Right atrium auricular region (tissue), 2 donors: ENCODE measurements around the gene SREBF1. TPM values are rescaled to one million over a fixed set of nuclear protein-coding genes. Genes with fewer than 3 reads are reported as not detected.
"Not testable (repeated sequence)": the region's sequence is repeated elsewhere in the genome, so short reads cannot be mapped to it uniquely, and the experiment has no call there.

Experiments used
- DNase-seq: peaks from one replicate; pipeline ENCODE4 v3.0.0-alpha.2; 2019; ENCODE audit warnings: low spot score
- H3K27ac ChIP-seq, 2 donors: fragments of 200-600 bp; sonication (generic); 1 replicate in 1 of 2; 2 replicates in 1 of 2; pipeline ENCODE4 v1.5.1; 2016 to 2019
- H3K27me3 ChIP-seq, 2 donors: fragments of 200-600 bp; sonication (generic); one replicate each; pipeline versions ENCODE4 v1.5.1 to v1.6.0; 2017 to 2019
- H3K36me3 ChIP-seq: fragments of 200-600 bp; sonication (generic); one replicate; pipeline ENCODE4 v1.5.1; 2016
- H3K4me1 ChIP-seq, 2 donors: fragments of 200-600 bp; sonication (generic); one replicate each; pipeline versions ENCODE4 v1.5.1 to v1.6.0; 2017 to 2019
- H3K4me3 ChIP-seq, 2 donors: fragments of 200-600 bp; sonication (generic); 1 replicate in 1 of 2; 2 replicates in 1 of 2; pipeline ENCODE4 v1.5.1; 2017 to 2019; ENCODE audit warnings: mild to moderate bottlenecking in 1 of 2, moderate library complexity in 1 of 2
- H3K9me3 ChIP-seq, 2 donors: fragments of 200-600 bp; sonication (generic); one replicate each; pipeline ENCODE4 v1.5.1; 2019
- total RNA-seq, 2 donors: library from RNA; depleted of rRNA; stranded (reverse); fragments of >200 nt; gene quantifications; one replicate each; pipeline ENCODE4 v1.1.0, GENCODE V29; 2016
- TF ChIP-seq, protein P1 (sequence below), 2 donors: fragments of 200-600 bp; sonication (generic); IDR thresholded peaks; one replicate each; pipeline ENCODE4 v1.5.1; 2019; ENCODE audit warnings: antibody characterized with exemption in 2 of 2

Gene SREBF1
- total RNA-seq, 2 donors from 2014 or later, result 17.0 to 29.8 TPM

DNA sequence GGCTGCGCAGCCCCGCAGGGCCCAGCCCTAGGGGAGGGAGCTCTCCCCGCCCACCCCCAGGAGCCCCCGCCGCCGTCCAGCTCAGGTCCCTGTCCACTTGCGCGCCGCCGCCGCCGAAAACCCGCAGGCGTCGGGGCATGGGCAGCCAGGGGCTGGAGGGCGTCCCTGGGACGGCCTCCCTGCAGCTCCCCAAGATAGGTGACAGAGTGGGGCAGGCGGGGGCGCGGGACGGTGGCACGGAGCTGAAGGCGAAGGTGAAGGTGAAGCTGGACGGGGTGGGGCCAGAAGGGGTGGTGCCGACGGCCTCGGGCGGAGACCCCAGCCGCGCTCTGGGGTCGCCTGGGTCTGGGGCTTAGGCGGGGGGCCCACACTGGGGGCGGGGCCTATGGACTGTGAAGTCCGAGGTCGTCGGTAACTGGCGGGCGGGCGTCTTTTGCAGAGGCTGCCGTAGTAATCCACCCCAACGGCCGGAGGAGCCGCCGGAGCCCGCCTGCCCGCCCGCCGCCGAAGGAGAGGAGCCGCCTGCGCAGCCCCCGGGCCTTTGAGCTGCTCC lies 27.2 kb downstream of the SREBF1 start:
- Histone ChIP-seq H3K4me1 (peaks cover 0 to 87% of the 10 kb centered on the region in 2 donors), H3K36me3 (peaks cover 20% of the 10 kb centered on the region), H3K27me3 (no peaks in the 10 kb centered on the region), H3K27ac (peak overlapping the region; percentile 76 to 84), H3K9me3 (no peaks in the 10 kb centered on the region), H3K4me3 (peak overlapping the region; percentile 13 to 40)
- TF ChIP-seq, protein P1, sequence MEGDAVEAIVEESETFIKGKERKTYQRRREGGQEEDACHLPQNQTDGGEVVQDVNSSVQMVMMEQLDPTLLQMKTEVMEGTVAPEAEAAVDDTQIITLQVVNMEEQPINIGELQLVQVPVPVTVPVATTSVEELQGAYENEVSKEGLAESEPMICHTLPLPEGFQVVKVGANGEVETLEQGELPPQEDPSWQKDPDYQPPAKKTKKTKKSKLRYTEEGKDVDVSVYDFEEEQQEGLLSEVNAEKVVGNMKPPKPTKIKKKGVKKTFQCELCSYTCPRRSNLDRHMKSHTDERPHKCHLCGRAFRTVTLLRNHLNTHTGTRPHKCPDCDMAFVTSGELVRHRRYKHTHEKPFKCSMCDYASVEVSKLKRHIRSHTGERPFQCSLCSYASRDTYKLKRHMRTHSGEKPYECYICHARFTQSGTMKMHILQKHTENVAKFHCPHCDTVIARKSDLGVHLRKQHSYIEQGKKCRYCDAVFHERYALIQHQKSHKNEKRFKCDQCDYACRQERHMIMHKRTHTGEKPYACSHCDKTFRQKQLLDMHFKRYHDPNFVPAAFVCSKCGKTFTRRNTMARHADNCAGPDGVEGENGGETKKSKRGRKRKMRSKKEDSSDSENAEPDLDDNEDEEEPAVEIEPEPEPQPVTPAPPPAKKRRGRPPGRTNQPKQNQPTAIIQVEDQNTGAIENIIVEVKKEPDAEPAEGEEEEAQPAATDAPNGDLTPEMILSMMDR (IDR thresholded peaks at IDR 0.05), result no peak
- no peak for DNase-seq

DNA sequence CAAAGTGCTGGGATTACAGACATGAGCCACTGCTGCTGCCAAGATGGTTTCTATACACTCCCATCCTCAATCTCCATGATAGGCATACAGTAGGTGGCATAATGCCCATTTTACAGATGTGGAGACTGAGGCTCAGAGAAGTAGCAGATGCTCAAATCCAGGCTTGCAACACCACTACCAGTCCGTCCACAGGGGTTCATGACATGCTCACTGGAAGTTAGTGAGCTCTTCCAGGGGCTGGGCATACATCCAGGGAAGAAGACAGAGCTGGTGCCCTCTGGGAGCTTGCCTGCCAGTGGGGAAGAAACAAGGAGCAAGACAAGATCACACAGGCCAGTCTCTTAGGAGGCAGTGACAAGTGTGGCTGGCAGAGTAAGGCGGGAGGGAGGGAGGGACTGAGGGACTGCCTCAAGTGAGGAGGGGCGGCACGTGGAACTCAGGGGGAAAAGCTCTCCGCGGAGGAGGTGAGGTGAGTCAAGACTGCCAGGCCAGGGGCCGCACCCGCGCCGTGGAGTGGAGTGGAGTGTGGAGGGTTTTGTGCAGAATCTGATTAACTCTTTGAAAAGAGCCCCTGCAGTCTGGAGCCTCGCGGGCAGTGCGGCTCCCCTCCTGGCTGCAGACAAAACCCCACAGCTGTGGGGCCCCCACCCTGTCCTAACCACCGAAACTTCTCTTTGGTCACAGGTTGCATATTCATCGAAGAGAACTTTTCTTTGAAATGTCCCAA lies 27.9 kb downstream of the SREBF1 start:
- peak overlapping the region in 1 of 2 donors; percentile 76 for H3K27ac ChIP-seq
- H3K4me1 ChIP-seq, result peaks cover 0 to 81% of the 10 kb centered on the region in 2 donors
- H3K4me3 ChIP-seq, result no peak overlapping the region
- no peaks in the 10 kb centered on the region for H3K27me3 ChIP-seq
- no peak for DNase-seq
- no peaks in the 10 kb centered on the region for H3K9me3 ChIP-seq
- peaks cover 25% of the 10 kb centered on the region for H3K36me3 ChIP-seq
- TF ChIP-seq, protein P1 (IDR thresholded peaks at IDR 0.05), result no peak

DNA sequence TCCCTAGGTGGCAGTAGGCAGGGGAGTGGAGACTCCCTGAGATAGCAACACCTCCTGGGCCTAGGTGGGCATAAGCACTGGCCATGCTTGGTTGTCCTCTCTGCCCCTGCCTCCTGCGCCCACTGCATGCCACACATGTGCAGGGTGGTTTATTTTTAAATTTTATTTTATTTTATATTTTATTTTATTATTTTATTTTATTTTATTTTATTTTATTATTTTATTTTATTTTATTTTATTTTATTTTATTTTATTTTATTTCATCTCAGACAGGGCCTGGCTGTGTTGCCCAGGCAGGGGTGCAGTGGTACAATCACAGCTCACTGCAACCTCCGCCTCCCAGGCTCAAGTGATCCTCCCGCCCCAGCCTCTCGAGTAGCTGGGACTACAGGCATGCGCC lies 28.6 kb downstream of the SREBF1 start:
- H3K27ac ChIP-seq, H3K27me3 ChIP-seq, H3K4me3 ChIP-seq, H3K9me3 ChIP-seq, DNase-seq: not testable (repeated sequence)
- H3K36me3 ChIP-seq, result peaks cover 25% of the 10 kb centered on the region
- peaks cover 0 to 75% of the 10 kb centered on the region in 2 donors for H3K4me1 ChIP-seq

DNA sequence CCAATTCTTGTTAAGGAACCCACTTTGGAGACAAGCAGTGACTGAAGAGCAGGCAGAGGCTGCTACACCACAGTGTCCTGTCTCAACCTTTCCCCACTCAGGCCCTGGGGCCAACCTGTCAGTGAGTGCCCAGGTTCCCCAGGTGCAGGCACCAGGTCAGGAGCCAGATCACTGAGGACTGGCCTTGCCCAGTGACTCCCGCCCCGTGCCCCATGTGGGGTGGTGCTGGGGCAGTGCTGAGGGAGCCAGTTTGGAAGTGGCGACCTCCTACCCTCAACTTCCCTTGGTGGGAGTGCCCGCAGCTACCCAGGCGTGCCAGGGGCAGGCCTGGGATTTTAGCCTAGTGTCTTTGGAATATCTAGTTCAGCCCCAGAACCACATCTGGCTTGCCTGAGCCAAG lies 29.3 kb downstream of the SREBF1 start:
- no peaks in the 10 kb centered on the region for H3K9me3 ChIP-seq
- no peak overlapping the region for H3K4me3 ChIP-seq
- H3K27ac ChIP-seq, result peak overlapping the region in 1 of 2 donors; percentile 66
- H3K36me3 ChIP-seq, result peaks cover 19% of the 10 kb centered on the region
- no peak for DNase-seq
- peaks cover 0 to 71% of the 10 kb centered on the region in 2 donors for H3K4me1 ChIP-seq
- no peaks in the 10 kb centered on the region for H3K27me3 ChIP-seq
- TF ChIP-seq, protein P1 (IDR thresholded peaks at IDR 0.05), result no peak

DNA sequence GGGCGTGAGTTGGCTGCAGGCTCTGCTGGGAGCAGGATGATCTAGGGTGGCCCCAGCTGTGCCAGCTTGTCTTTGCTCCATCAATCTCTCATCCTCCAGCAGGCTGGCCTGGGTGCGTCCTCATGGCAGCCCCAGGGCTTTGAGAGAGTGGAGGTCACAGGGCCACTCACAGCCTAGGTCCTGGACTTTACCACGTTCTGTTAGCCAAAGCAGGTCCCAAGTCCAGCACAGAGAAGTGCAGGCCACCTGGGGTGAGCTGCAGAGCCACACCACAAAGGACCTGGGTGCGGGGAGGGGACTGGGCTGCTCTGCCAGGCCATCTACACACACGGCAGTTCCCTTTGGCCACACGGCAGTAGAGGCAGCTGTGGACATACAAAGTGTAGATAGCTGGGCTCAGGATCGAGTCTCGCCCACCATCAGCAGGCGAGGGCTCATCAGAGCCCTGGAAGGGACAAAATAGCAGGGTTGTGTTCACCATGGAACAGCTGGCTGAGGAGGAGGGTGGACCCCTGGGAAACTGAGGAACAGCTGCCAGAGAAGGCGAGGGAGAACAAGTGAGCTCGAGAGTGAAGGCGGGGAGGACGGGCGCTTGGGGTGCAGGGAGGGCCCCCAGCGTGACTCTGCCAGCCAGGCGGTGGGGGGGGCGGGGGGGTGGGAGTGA lies 30.0 kb downstream of the SREBF1 start:
- DNase-seq, result no peak
- no peak overlapping the region for H3K4me3 ChIP-seq
- peaks cover 0 to 64% of the 10 kb centered on the region in 2 donors for H3K4me1 ChIP-seq
- TF ChIP-seq, protein P1 (IDR thresholded peaks at IDR 0.05), result no peak
- H3K27me3 ChIP-seq, result no peaks in the 10 kb centered on the region
- no peaks in the 10 kb centered on the region for H3K9me3 ChIP-seq
- H3K36me3 ChIP-seq, result peaks cover 19% of the 10 kb centered on the region
- peak overlapping the region; percentile 66 to 83 for H3K27ac ChIP-seq

DNA sequence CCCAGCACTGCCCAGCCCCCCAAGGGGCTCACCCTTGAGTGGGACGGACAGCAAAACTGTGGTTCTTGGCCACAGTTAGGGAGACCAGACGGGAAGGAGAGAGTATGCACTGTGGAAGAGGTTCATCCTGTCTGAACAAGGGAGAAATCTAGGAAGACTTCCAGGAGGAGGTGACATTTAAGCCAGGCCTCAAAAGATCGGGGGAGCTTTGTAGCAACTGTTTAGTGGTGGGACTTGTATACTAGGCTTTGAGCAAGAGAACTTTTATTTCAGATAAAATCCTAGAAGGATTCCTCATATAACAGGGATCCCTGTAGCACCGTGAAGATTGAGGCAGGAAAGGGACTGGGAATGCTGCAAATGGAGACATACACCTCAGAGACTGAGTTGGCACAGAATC lies 30.8 kb downstream of the SREBF1 start:
- no peaks in the 10 kb centered on the region for H3K27me3 ChIP-seq
- TF ChIP-seq, protein P1 (IDR thresholded peaks at IDR 0.05), result no peak
- H3K36me3 ChIP-seq, result peaks cover 19% of the 10 kb centered on the region
- no peak overlapping the region for H3K4me3 ChIP-seq
- no peaks in the 10 kb centered on the region for H3K9me3 ChIP-seq
- peaks cover 0 to 57% of the 10 kb centered on the region in 2 donors for H3K4me1 ChIP-seq
- peak overlapping the region; percentile 66 to 83 for H3K27ac ChIP-seq
- no peak for DNase-seq
